Left ventricle myocardium inferior (tissue), 1 donor: ENCODE data around the gene CLEC1B. TPM values are rescaled to one million over a fixed set of nuclear protein-coding genes. Genes with fewer than 3 reads are reported as not detected.
"Not testable (repeated sequence)": the region's sequence is repeated elsewhere in the genome, so short reads cannot be mapped to it uniquely, and the experiment has no call there.

Experiments
- DNase-seq: peaks from one replicate; pipeline ENCODE4 v3.0.0-alpha.2; 2020
- H3K27ac ChIP-seq: fragments of 200-600 bp; replicated peaks from 2 replicates; pipeline ENCODE4 v1.8.0; 2021
- H3K27me3 ChIP-seq: fragments of 200-600 bp; 2 replicates; pipeline ENCODE4 v1.8.0; 2021; ENCODE audit warnings: low read depth
- H3K36me3 ChIP-seq: fragments of 200-600 bp; 2 replicates; pipeline ENCODE4 v1.8.0; 2021
- H3K4me1 ChIP-seq: fragments of 200-600 bp; 2 replicates; pipeline ENCODE4 v1.8.0; 2021
- H3K4me3 ChIP-seq: fragments of 200-600 bp; 2 replicates; pipeline ENCODE4 v1.8.0; 2021; ENCODE audit warnings: mild to moderate bottlenecking, moderate library complexity
- H3K9me3 ChIP-seq: fragments of 200-600 bp; replicated peaks from 2 replicates; pipeline ENCODE4 v1.8.0; 2021
- CTCF ChIP-seq: fragments of 200-600 bp; IDR thresholded peaks from 2 replicates; pipeline ENCODE4 v1.8.0; 2021; ENCODE audit warnings: antibody characterized with exemption, mild to moderate bottlenecking, borderline replicate concordance
- intact Hi-C: fragments of 100-400 bp; cut with micrococcal nuclease; formaldehyde crosslinking; loops from one replicate; pipeline ENCODE4 v1.11.0; 2022
- total RNA-seq: library from RNA; stranded (reverse); fragmentation: NEBNext Ultra II Directional; extraction: Animal tissue kit (Norgen Biotek cat#: 25700); gene quantifications from one replicate; pipeline ENCODE4 v1.2.1, GENCODE V29; 2021
- donor health status: DM: no; HTN: yes; CAD: no; lungs with severe emphysema.

Gene CLEC1B
- total RNA-seq, 1 donor from 2014 or later = not detected

- Histone ChIP-seq H3K27me3 (no peaks in the 10 kb centered on the region), H3K36me3 (no peaks in the 10 kb centered on the region), H3K27ac (no peak overlapping the region), H3K9me3 (peaks cover 4% of the 10 kb centered on the region), H3K4me1 (no peaks in the 10 kb centered on the region), H3K4me3 (no peak overlapping the region)
- DNase-seq = no peak
- intact Hi-C loops = no loop called here
- no peak for TF ChIP-seq CTCF
These were observed 23.3 kb downstream of the CLEC1B start for GRCh38 chr12:9975614-9976013.

GRCh38 chr12:9974731-9975130, 24.2 kb downstream of the CLEC1B start:
- DNase-seq, H3K36me3 ChIP-seq, H3K4me1 ChIP-seq, H3K27ac ChIP-seq, H3K27me3 ChIP-seq, H3K9me3 ChIP-seq, intact Hi-C loops, H3K4me3 ChIP-seq: not testable (repeated sequence)

- TF ChIP-seq CTCF = no peak
- no peak overlapping the region for H3K27ac ChIP-seq
- no peaks in the 10 kb centered on the region for H3K27me3 ChIP-seq
- no peaks in the 10 kb centered on the region for H3K4me1 ChIP-seq
- DNase-seq = no peak
- intact Hi-C loops = no loop called here
- H3K4me3 ChIP-seq = no peak overlapping the region
- H3K9me3 ChIP-seq = peaks cover 4% of the 10 kb centered on the region
- no peaks in the 10 kb centered on the region for H3K36me3 ChIP-seq
These were observed 25.0 kb downstream of the CLEC1B start for GRCh38 chr12:9973949-9974348.

GRCh38 chr12:9971181-9971580, 27.7 kb downstream of the CLEC1B start, which contains the start of gene CLEC12A:
CLEC12A (plus strand) TSS chr12:9971409; CDS start chr12:9971597, 188 bp downstream.
- DNase-seq = no peak
- Histone ChIP-seq H3K9me3 (peaks cover 4% of the 10 kb centered on the region), H3K4me1 (no peaks in the 10 kb centered on the region), H3K27me3 (no peaks in the 10 kb centered on the region), H3K27ac (no peak within 1 kb of the TSS), H3K36me3 (no peaks in the 10 kb centered on the region), H3K4me3 (peak within 1 kb of the TSS; percentile 4)
- TF ChIP-seq CTCF = no peak
- intact Hi-C loops = no loop called here

GRCh38 chr12:9969673-9970072, 29.2 kb downstream of the CLEC1B start:
- intact Hi-C loops = no loop called here
- H3K36me3 ChIP-seq = no peaks in the 10 kb centered on the region
- H3K9me3 ChIP-seq = no peaks in the 10 kb centered on the region
- TF ChIP-seq CTCF = no peak
- H3K4me3 ChIP-seq = no peak overlapping the region
- no peaks in the 10 kb centered on the region for H3K4me1 ChIP-seq
- H3K27ac ChIP-seq = no peak overlapping the region
- no peak for DNase-seq
- no peaks in the 10 kb centered on the region for H3K27me3 ChIP-seq

GRCh38 chr12:9961901-9962300, 37.0 kb downstream of the CLEC1B start:
- intact Hi-C loops = no loop called here
- TF ChIP-seq CTCF = no peak
- H3K36me3 ChIP-seq = no peaks in the 10 kb centered on the region
- H3K27ac ChIP-seq = no peak overlapping the region
- no peak overlapping the region for H3K4me3 ChIP-seq
- H3K9me3 ChIP-seq = no peaks in the 10 kb centered on the region
- DNase-seq = no peak
- H3K4me1 ChIP-seq = no peaks in the 10 kb centered on the region
- H3K27me3 ChIP-seq = no peaks in the 10 kb centered on the region
